Peyer's patch (tissue), 4 donors: Measurements from ENCODE around the gene SLC25A22. TPM values are rescaled to one million over a fixed set of nuclear protein-coding genes. Genes with fewer than 3 reads are reported as not detected.

Source experiments
- DNase-seq, 3 donors: peaks; one replicate each; pipeline ENCODE4 v3.0.0-alpha.2; 2017 to 2019
- H3K27ac ChIP-seq, 4 donors: fragments of 200-600 bp; sonication (generic); one replicate each; pipeline ENCODE4 v1.5.1; 2016 to 2019
- H3K27me3 ChIP-seq, 2 donors: fragments of 200-600 bp; sonication (generic); one replicate each; pipeline ENCODE4 v1.5.1; 2019
- H3K36me3 ChIP-seq, 3 donors: fragments of 200-600 bp; sonication (generic); one replicate each; pipeline ENCODE4 v1.5.1; 2016 to 2019
- H3K4me1 ChIP-seq, 4 donors: fragments of 200-600 bp; sonication (generic); one replicate each; pipeline ENCODE4 v1.5.1; 2016 to 2019
- H3K4me3 ChIP-seq, 4 donors: fragments of 200-600 bp; sonication (generic); 1 replicate in 3 of 4; 2 replicates in 1 of 4; pipeline ENCODE4 v1.5.1; 2016 to 2019; ENCODE audit warnings: mild to moderate bottlenecking in 1 of 4
- H3K9me3 ChIP-seq, 4 donors: fragments of 200-600 bp; sonication (generic); one replicate each; pipeline ENCODE4 v1.5.1; 2016 to 2019; ENCODE audit warnings: mild to moderate bottlenecking in 1 of 4
- CTCF ChIP-seq, 6 experiments: fragments of 450-650 bp in 4 of 6; fragments of 200-600 bp in 2 of 6; sonication (generic) in 1 of 6; IDR thresholded peaks; one replicate each; pipeline ENCODE4 v1.5.1; 2017 to 2019; ENCODE audit warnings: antibody characterized with exemption in 6 of 6, mild to moderate bottlenecking in 3 of 6, moderate library complexity in 1 of 6
- POLR2A ChIP-seq, 2 donors: fragments of 450-650 bp; IDR thresholded peaks; one replicate each; pipeline ENCODE4 v1.5.1; 2017; ENCODE audit warnings: antibody characterized with exemption in 2 of 2, mild to moderate bottlenecking in 2 of 2, moderate library complexity in 2 of 2
- total RNA-seq, 4 donors: library from RNA; depleted of rRNA; stranded (reverse); fragments of >200 nt; gene quantifications; one replicate each; pipeline ENCODE4 v1.1.0, GENCODE V29; 2016

The SLC25A22 gene
- total RNA-seq, 4 donors from 2014 or later = 14.2 to 22.0 (median 16.6) TPM

- peak overlapping the region; percentile 75 to 97 (median 80) for H3K4me3 ChIP-seq
- H3K36me3 ChIP-seq = peaks cover 0 to 25% (median 0%) of the 10 kb centered on the region in 3 donors
Measured at GRCh38 chr11:819129-819931, 21.2 kb upstream of the SLC25A22 start.

DNA sequence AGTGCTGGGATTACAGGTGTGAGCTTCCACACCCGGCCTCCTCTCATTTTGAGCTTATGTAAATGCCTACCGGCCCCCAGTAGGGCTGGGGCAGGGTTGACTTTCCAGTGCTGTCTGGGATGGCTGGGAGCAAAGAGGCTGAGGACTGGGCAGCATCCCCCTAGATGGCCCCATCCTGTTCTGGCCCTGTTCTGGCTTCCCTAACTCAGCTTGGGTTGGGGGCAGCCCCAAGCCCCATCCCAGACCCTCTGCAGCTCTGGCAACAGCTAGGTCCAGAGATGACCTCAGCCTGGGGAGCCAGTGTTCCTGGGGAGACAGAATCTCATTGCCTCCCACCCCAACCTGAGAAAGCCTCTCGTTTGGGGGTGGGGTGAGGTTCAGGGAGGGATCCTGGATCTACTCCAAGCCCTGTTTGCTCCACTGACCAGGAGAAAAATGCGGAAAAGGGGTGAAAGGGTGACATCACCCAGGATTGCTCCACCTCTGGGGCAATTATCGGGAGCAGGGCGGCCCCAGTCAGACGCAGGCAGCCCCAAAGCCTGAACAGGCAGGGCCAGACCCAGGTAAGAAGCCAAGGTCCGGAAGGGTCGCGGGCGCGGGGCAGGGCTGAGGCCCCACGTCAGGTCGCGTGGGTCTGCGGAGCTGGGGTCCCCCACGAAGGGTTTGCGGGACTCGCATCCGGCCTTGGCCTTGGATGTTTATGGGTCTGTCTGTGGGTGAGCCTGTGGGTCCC lies 20.5 kb upstream of the SLC25A22 start, which contains the start of gene PNPLA2:
TSS of gene PNPLA2 (plus strand) at position 519 of the 733 bp plus-strand sequence. CDS start 805 bp downstream, outside the sequence.
- peaks cover 0 to 19% (median 0%) of the 10 kb centered on the region in 3 donors for H3K36me3 ChIP-seq
- TF ChIP-seq CTCF (IDR thresholded peaks at IDR 0.05) (no peak), POLR2A (IDR thresholded peaks at IDR 0.05) (peak; percentile 85 to 88)
- H3K9me3 ChIP-seq = no peaks in the 10 kb centered on the region
- H3K4me3 ChIP-seq = peak within 1 kb of the TSS; percentile 75 to 97 (median 80)
- DNase-seq = peak in 2 of 3 donors; percentile 79 to 86
- H3K27ac ChIP-seq = peak within 1 kb of the TSS; percentile 96 to 98 (median 96)
- no peaks in the 10 kb centered on the region for H3K27me3 ChIP-seq
- peaks cover 5 to 29% (median 18%) of the 10 kb centered on the region in 4 donors for H3K4me1 ChIP-seq

More at GRCh38 chr11:819129-819931, 21.2 kb upstream of the SLC25A22 start:
- peak; percentile 94 to 97 (median 95) for DNase-seq
- peak overlapping the region; percentile 96 to 98 (median 96) for H3K27ac ChIP-seq
- H3K27me3 ChIP-seq = no peaks in the 10 kb centered on the region
- H3K4me1 ChIP-seq = peaks cover 5 to 29% (median 18%) of the 10 kb centered on the region in 4 donors
- TF ChIP-seq CTCF (IDR thresholded peaks at IDR 0.05) = peak in 4 of 6 experiments; percentile 24 to 47 (median 42)
- peak; percentile 89 to 92 for TF ChIP-seq POLR2A (IDR thresholded peaks at IDR 0.05)
- no peaks in the 10 kb centered on the region for H3K9me3 ChIP-seq

DNA sequence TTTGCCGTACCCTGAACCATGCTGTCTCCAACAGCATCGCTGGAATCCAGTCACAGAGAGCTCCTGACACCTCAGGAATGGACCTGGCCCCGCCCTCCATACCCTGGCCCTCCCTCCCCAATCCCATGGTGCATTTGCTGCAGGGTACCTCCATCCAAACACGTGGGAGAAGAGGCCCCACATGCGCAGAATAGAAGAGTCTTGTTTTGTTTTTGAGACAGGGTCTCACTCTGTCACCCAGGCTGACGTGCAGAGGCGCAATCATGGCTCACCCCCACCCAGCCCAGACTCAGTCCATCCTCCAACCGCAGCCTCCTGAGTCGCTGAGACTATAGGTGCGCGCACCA lies 18.3 kb upstream of the SLC25A22 start:
- Histone ChIP-seq H3K4me1 (peaks cover 6 to 20% (median 16%) of the 10 kb centered on the region in 4 donors), H3K4me3 (no peak overlapping the region), H3K9me3 (no peaks in the 10 kb centered on the region), H3K27ac (no peak overlapping the region), H3K36me3 (peaks cover 0 to 24% (median 0%) of the 10 kb centered on the region in 3 donors), H3K27me3 (no peaks in the 10 kb centered on the region)
- DNase-seq = no peak
- TF ChIP-seq POLR2A (IDR thresholded peaks at IDR 0.05) = no peak
- TF ChIP-seq CTCF (IDR thresholded peaks at IDR 0.05) = no peak

DNA sequence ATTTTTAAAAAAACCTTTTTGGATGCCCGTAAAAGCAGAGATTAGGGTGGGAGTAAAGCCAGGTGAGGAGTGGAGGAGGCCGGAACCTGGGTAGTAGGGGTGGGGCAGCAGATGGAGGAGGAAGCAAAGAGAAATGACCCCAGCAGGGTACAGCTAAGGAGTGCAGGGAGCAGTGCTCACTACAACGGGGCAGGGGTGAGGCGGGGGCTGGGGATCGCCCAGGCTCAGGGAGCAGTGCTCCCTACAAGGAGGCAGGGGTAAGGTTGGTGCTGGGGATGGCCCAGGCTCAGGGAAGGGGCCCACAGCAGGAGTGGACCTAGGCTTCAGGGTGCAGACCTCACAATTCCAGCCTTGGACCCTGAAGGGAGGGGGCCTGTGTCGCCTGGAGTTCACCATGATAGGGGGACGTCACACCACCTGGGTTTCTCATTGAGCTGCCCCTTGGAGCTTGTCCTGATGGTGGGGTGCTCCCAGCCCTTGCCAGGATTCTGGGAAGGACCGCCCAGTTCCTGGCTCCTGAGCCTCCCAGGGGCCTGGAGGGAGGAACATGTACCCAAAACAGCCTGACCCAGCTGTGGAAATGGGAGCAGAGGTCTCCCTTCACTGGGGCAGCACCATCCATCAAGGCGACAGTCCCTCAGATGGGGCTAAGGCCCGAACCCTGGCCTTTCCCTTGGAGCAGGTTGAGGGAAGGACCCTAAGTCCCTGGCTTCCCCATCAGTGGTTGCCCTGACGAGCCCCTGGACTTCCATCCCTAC lies 17.8 kb upstream of the SLC25A22 start:
- no peak for DNase-seq
- no peaks in the 10 kb centered on the region for H3K27me3 ChIP-seq
- TF ChIP-seq POLR2A (IDR thresholded peaks at IDR 0.05) (no peak), CTCF (IDR thresholded peaks at IDR 0.05) (no peak)
- H3K4me3 ChIP-seq = no peak overlapping the region
- peaks cover 0 to 26% (median 0%) of the 10 kb centered on the region in 3 donors for H3K36me3 ChIP-seq
- H3K9me3 ChIP-seq = no peaks in the 10 kb centered on the region
- H3K4me1 ChIP-seq = peaks cover 10 to 20% (median 15%) of the 10 kb centered on the region in 4 donors
- no peak overlapping the region for H3K27ac ChIP-seq

- TF ChIP-seq CTCF (IDR thresholded peaks at IDR 0.05) = no peak
- no peak for TF ChIP-seq POLR2A (IDR thresholded peaks at IDR 0.05)
- peaks cover 7 to 17% (median 11%) of the 10 kb centered on the region in 4 donors for H3K4me1 ChIP-seq
- no peak for DNase-seq
- peaks cover 0 to 26% (median 0%) of the 10 kb centered on the region in 3 donors for H3K36me3 ChIP-seq
- no peak overlapping the region for H3K4me3 ChIP-seq
- H3K27ac ChIP-seq = no peak overlapping the region
- H3K9me3 ChIP-seq = no peaks in the 10 kb centered on the region
- H3K27me3 ChIP-seq = no peaks in the 10 kb centered on the region
Measured at GRCh38 chr11:813456-814096, 15.5 kb upstream of the SLC25A22 start.
